Activated naive CD4-positive, alpha-beta T cell treated with anti-CD3 and anti-CD28 coated beads for 36 hours (primary cell): Measurements from ENCODE around the gene HMOX1. TPM values are rescaled to one million over a fixed set of nuclear protein-coding genes. Genes with fewer than 3 reads are reported as not detected.
"Not testable (repeated sequence)": the region's sequence is repeated elsewhere in the genome, so short reads cannot be mapped to it uniquely, and the experiment has no call there.

Source experiments
- CTCF ChIA-PET: fragments of 350-600 bp; sonication (Branson Sonifier 250); formaldehyde crosslinking; loops from one replicate; lab custom pipeline; 2021; ENCODE audit warnings: antibody characterized with exemption; lab: Charles Lee
- DNase-seq: peaks from one replicate; pipeline ENCODE4 v3.0.0-alpha.2; 2020
- H3K27ac Mint-ChIP-seq: one replicate; pipeline ENCODE4 v1.8.0; 2021; ENCODE audit warnings: mild to moderate bottlenecking, mixed read lengths
- H3K27me3 Mint-ChIP-seq: one replicate; pipeline ENCODE4 v1.8.0; 2021; ENCODE audit warnings: low read depth, mixed read lengths
- H3K36me3 Mint-ChIP-seq: one replicate; pipeline ENCODE4 v1.8.0; 2021; ENCODE audit warnings: low read depth, mixed read lengths
- H3K4me1 Mint-ChIP-seq: one replicate; pipeline ENCODE4 v1.8.0; 2021; ENCODE audit warnings: low read depth, mixed read lengths
- H3K4me3 Mint-ChIP-seq: one replicate; pipeline ENCODE4 v1.8.0; 2021; ENCODE audit warnings: mild to moderate bottlenecking, moderate library complexity, mixed read lengths
- H3K9me3 Mint-ChIP-seq: one replicate; pipeline ENCODE4 v1.8.0; 2021; ENCODE audit warnings: mixed read lengths
- intact Hi-C: fragments of 100-400 bp; cut with micrococcal nuclease; formaldehyde crosslinking; loops from one replicate; pipeline ENCODE4 v1.15.1; 2023
- total RNA-seq, 2 experiments: library from RNA; stranded (reverse); gene quantifications; one replicate each; pipeline ENCODE4 v1.2.3, GENCODE V29; 2021

HMOX1 gene
- total RNA-seq, 2 experiments from 2014 or later: 0.15 to 0.21 TPM

- intact Hi-C loops: loop anchor here (5.0 kb wide), 1 partner anchor 150 kb away; no protein-coding TSS in a partner anchor
- Mint-ChIP-seq H3K9me3 (peaks cover 8% of the 10 kb centered on the region), H3K4me1 (no peaks in the 10 kb centered on the region)
Observed at GRCh38 chr22:35432228-35432905, 51.5 kb downstream of the HMOX1 start.

GRCh38 chr22:35434061-35434710 is 53.3 kb downstream of the HMOX1 start:
- Mint-ChIP-seq H3K27me3 (no peaks in the 10 kb centered on the region), H3K4me1 (no peaks in the 10 kb centered on the region), H3K27ac (no peak overlapping the region), H3K9me3 (peaks cover 8% of the 10 kb centered on the region), H3K4me3 (no peak overlapping the region), H3K36me3 (peaks cover 60% of the 10 kb centered on the region)
- CTCF ChIA-PET: no interaction called here
- intact Hi-C loops: loop anchor here (5.0 kb wide), 1 partner anchor 148 kb away; no protein-coding TSS in a partner anchor
- no peak for DNase-seq

More at GRCh38 chr22:35432228-35432905, 51.5 kb downstream of the HMOX1 start:
- H3K36me3 Mint-ChIP-seq: peaks cover 45% of the 10 kb centered on the region
- peak overlapping the region; percentile 41 for H3K27ac Mint-ChIP-seq
- no peaks in the 10 kb centered on the region for H3K27me3 Mint-ChIP-seq
- CTCF ChIA-PET: no interaction called here
- H3K4me3 Mint-ChIP-seq: no peak overlapping the region
- no peak for DNase-seq

- Mint-ChIP-seq H3K27ac (no peak overlapping the region), H3K4me3 (no peak overlapping the region), H3K36me3 (peaks cover 61% of the 10 kb centered on the region), H3K9me3 (peaks cover 8% of the 10 kb centered on the region), H3K4me1 (no peaks in the 10 kb centered on the region), H3K27me3 (no peaks in the 10 kb centered on the region)
- CTCF ChIA-PET: no interaction called here
- intact Hi-C loops: no loop called here
- no peak for DNase-seq
Observed at GRCh38 chr22:35435201-35435740, 54.4 kb downstream of the HMOX1 start.

- Mint-ChIP-seq H3K4me1 (no peaks in the 10 kb centered on the region), H3K27ac (no peak overlapping the region), H3K9me3 (peaks cover 8% of the 10 kb centered on the region), H3K4me3 (no peak overlapping the region), H3K27me3 (no peaks in the 10 kb centered on the region), H3K36me3 (peaks cover 57% of the 10 kb centered on the region)
- no peak for DNase-seq
- intact Hi-C loops: no loop called here
- CTCF ChIA-PET: no interaction called here
Observed at GRCh38 chr22:35436421-35436820, 55.5 kb downstream of the HMOX1 start.

GRCh38 chr22:35437049-35437448 is 56.2 kb downstream of the HMOX1 start:
- intact Hi-C loops: no loop called here
- CTCF ChIA-PET: no interaction called here
- H3K27ac Mint-ChIP-seq: no peak overlapping the region
- H3K36me3 Mint-ChIP-seq: peaks cover 51% of the 10 kb centered on the region
- H3K9me3 Mint-ChIP-seq: peaks cover 6% of the 10 kb centered on the region
- H3K27me3 Mint-ChIP-seq: no peaks in the 10 kb centered on the region
- no peak for DNase-seq
- no peak overlapping the region for H3K4me3 Mint-ChIP-seq
- no peaks in the 10 kb centered on the region for H3K4me1 Mint-ChIP-seq

GRCh38 chr22:35438673-35439364 is 57.9 kb downstream of the HMOX1 start:
- H3K4me3 Mint-ChIP-seq, H3K27ac Mint-ChIP-seq, H3K27me3 Mint-ChIP-seq, CTCF ChIA-PET, DNase-seq, H3K9me3 Mint-ChIP-seq, H3K4me1 Mint-ChIP-seq, intact Hi-C loops: not testable (repeated sequence)
- peaks cover 38% of the 10 kb centered on the region for H3K36me3 Mint-ChIP-seq

- Mint-ChIP-seq H3K4me3 (no peak overlapping the region), H3K36me3 (peaks cover 35% of the 10 kb centered on the region), H3K27me3 (no peaks in the 10 kb centered on the region), H3K4me1 (peaks cover 2% of the 10 kb centered on the region), H3K9me3 (no peaks in the 10 kb centered on the region), H3K27ac (no peak overlapping the region)
- intact Hi-C loops: no loop called here
- CTCF ChIA-PET: no interaction called here
- DNase-seq: no peak
Observed at GRCh38 chr22:35439365-35439717, 58.4 kb downstream of the HMOX1 start.

- DNase-seq: no peak
- CTCF ChIA-PET: no interaction called here
- Mint-ChIP-seq H3K36me3 (peaks cover 32% of the 10 kb centered on the region), H3K4me3 (no peak overlapping the region), H3K27me3 (no peaks in the 10 kb centered on the region), H3K27ac (no peak overlapping the region), H3K4me1 (peaks cover 2% of the 10 kb centered on the region), H3K9me3 (no peaks in the 10 kb centered on the region)
- intact Hi-C loops: no loop called here
Observed at GRCh38 chr22:35440129-35440528, 59.2 kb downstream of the HMOX1 start.

- Mint-ChIP-seq H3K27me3 (no peaks in the 10 kb centered on the region), H3K4me3 (no peak overlapping the region), H3K9me3 (no peaks in the 10 kb centered on the region), H3K4me1 (peaks cover 2% of the 10 kb centered on the region), H3K27ac (no peak overlapping the region), H3K36me3 (peaks cover 37% of the 10 kb centered on the region)
- CTCF ChIA-PET: no interaction called here
- intact Hi-C loops: no loop called here
- DNase-seq: no peak
Observed at GRCh38 chr22:35441489-35442100, 60.7 kb downstream of the HMOX1 start.

GRCh38 chr22:35442471-35442870 is 61.6 kb downstream of the HMOX1 start:
- Mint-ChIP-seq H3K27me3 (no peaks in the 10 kb centered on the region), H3K9me3 (no peaks in the 10 kb centered on the region), H3K27ac (no peak overlapping the region), H3K4me1 (peaks cover 2% of the 10 kb centered on the region), H3K36me3 (peaks cover 30% of the 10 kb centered on the region), H3K4me3 (no peak overlapping the region)
- no peak for DNase-seq
- CTCF ChIA-PET: interaction anchor here (0.7 kb wide), 1 partner anchor 87 kb away, joined by 3 read pairs; no protein-coding TSS in a partner anchor
- intact Hi-C loops: no loop called here

GRCh38 chr22:35443338-35443737 is 62.4 kb downstream of the HMOX1 start:
- Mint-ChIP-seq H3K36me3 (peaks cover 28% of the 10 kb centered on the region), H3K4me1 (peaks cover 2% of the 10 kb centered on the region), H3K27ac (no peak overlapping the region), H3K27me3 (no peaks in the 10 kb centered on the region), H3K4me3 (no peak overlapping the region), H3K9me3 (no peaks in the 10 kb centered on the region)
- intact Hi-C loops: no loop called here
- DNase-seq: no peak
- CTCF ChIA-PET: no interaction called here
